Caki2 (cell line): Measurements from ENCODE around the gene DUSP1. TPM values are rescaled to one million over a fixed set of nuclear protein-coding genes. Genes with fewer than 3 reads are reported as not detected.

Experiments
- DNase-seq: peaks from one replicate; pipeline ENCODE4 v3.0.0-alpha.2; 2015; ENCODE audit warnings: low read depth
- in situ Hi-C: cut with HindIII; loops from 2 replicates; pipeline ENCODE4 v1.10.0; 2016; ENCODE audit warnings: low sequenced_read_pairs, low pct_unique_long_range_greater_than_20kb, mixed read lengths
- total RNA-seq: library from RNA; depleted of rRNA; stranded (reverse); fragments of >200 nt; shearing (Covaris generic); gene quantifications from 2 replicates; pipeline ENCODE4 v1.2.3, GENCODE V29; 2014; ENCODE audit warnings: low replicate concordance

DUSP1 gene
- total RNA-seq, 1 experiment from 2014 or later, result 159 TPM

DNA sequence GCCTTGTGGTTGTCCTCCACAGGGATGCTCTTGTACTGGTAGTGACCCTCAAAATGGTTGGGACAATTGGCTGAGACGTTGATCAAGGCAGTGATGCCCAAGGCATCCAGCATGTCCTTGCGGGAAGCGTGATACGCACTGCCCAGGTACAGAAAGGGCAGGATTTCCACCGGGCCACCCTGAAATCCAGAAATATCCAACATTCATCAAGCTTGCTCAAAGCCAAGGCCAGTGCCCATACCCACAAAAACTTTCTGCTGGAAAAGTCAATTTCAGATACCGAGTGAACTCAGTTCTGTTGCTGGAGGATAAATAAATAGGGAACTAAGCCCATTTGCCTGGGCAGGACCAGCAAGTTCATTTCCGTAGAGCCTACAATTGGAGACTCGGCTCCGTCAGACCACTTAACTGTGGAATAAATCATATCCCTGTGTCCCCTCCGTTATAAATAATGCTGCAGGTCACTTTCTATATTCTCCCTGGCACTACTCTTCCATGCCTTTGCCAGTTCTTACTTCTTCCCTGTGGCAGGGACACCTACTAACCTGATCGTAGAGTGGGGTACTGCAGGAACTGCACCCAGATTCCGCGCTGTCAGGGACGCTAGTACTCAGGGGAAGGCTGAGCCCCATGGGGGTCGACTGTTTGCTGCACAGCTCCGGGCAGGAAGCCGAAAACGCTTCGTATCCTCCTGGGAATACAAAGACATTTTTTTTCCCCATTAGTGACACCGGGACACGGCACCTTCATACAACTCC lies 1.2 kb downstream of the DUSP1 start:
- peak; percentile 54 for DNase-seq

GRCh38 chr5:172769342-172769615 lies 1.7 kb downstream of the DUSP1 start:
- no peak for DNase-seq
- in situ Hi-C loops, result no loop called here

More for the DNA sequence above, 1.2 kb downstream of the DUSP1 start:
- in situ Hi-C loops, result no loop called here

DNA sequence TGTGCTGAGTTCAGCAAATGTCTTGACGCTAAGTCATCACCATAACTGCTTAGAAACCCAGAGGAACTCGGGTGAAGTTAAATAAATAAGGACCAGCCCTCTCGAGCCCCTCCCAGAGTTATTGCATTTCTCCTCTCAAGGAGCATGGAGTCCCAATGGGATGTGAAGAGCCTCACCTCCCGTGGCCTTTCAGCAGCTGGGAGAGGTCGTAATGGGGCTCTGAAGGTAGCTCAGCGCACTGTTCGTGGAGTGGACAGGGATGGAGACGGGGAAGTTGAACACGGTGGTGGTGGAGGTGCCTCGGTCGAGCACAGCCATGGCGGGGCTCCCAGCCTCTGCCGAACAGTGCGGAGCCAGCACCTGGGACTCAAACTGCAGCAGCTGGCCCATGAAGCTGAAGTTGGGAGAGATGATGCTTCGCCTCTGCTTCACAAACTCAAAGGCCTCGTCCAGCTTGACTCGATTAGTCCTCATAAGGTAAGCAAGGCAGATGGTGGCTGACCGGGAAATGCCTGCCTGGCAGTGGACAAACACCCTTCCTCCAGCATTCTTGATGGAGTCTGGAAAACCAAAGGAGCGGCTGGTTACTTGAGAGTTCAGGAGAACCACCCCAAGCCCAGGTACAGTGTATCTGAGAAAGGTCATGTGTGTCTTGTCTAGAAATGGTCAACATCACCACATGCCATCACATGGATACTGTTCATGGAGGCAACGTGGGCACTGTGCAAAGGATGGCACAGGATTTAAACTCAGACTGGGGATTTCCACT lies 2.2 kb downstream of the DUSP1 start:
- in situ Hi-C loops, result no loop called here
- DNase-seq, result peak; percentile 67

DNA sequence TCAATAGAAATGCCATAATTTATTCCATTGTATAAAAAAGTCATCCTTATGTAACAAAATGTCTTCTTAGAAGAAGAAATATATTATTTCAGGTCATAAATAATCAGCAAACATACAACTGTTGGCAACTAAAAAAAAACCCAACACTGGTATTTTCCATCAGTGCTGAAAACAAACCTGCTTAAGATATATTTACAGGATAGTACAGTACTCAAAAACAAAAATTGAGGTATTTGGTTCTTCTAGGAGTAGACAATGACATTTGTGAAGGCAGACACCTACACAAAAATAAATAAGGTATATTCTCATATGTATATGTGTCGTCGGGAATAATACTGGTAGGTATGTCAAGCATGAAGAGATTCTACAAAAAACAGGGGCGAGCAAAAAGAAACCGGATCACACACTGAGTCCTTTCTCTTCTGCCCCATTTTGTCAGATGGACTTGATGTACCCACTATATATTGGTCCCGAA lies 2.9 kb downstream of the DUSP1 start:
- in situ Hi-C loops, result no loop called here
- DNase-seq, result no peak

- peak; percentile 84 for DNase-seq
- in situ Hi-C loops, result no loop called here
Observed at GRCh38 chr5:172766287-172767108, 4.5 kb downstream of the DUSP1 start.

GRCh38 chr5:172765766-172766286 lies 5.2 kb downstream of the DUSP1 start:
- DNase-seq, result no peak
- in situ Hi-C loops, result no loop called here

- DNase-seq, result peak; percentile 100
- in situ Hi-C loops, result no loop called here
Observed at GRCh38 chr5:172764861-172765765, 5.9 kb downstream of the DUSP1 start.

DNA sequence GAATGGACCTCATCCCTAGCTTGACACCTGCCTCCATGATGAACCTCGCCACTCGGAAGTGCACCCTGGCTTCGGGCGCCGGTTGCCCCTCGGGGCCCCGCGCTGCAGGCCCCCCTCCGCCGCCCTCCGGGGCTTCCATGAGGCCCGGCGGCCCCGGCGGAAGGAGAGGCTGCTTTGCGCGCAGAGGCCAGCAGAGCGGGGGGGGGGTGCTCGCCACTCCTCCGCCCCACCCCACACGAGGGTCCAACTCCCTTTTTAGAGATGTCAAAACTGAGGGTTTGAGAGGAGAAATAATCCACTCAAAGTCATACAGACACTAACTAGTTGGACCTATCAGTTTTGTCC lies 7.9 kb downstream of the DUSP1 start:
- in situ Hi-C loops, result no loop called here
- DNase-seq, result no peak

- DNase-seq, result no peak
Observed at GRCh38 chr5:172762214-172763119, 8.5 kb downstream of the DUSP1 start.

GRCh38 chr5:172760959-172761358 lies 10.0 kb downstream of the DUSP1 start:
- in situ Hi-C loops, result no loop called here
- DNase-seq, result no peak

More at GRCh38 chr5:172762214-172763119, 8.5 kb downstream of the DUSP1 start:
- in situ Hi-C loops, result no loop called here

DNA sequence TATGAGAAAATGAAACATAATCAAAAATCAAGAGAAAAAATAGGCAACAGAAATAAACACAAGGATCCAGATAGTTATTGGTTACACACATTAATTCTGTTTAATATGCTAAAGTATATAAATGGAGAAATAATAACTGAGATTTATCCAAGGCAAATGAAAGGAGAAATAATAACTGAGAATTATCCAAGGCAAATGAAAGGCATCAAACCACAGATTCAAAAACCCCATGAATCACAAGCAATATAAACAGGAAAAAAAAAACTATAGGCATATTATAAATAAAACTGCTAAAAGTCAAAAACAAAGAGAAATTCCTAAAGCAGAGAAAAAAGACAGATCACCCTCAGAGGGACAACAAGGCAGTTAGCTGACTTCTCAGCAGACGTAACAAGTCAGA lies 10.9 kb downstream of the DUSP1 start:
- in situ Hi-C loops, result no loop called here

GRCh38 chr5:172758834-172759149 lies 12.2 kb downstream of the DUSP1 start:
- no peak for DNase-seq
- in situ Hi-C loops, result no loop called here

More for the DNA sequence above, 10.9 kb downstream of the DUSP1 start:
- DNase-seq, result no peak

GRCh38 chr5:172758077-172758833 lies 12.7 kb downstream of the DUSP1 start:
- in situ Hi-C loops, result no loop called here
- peak; percentile 94 for DNase-seq

DNA sequence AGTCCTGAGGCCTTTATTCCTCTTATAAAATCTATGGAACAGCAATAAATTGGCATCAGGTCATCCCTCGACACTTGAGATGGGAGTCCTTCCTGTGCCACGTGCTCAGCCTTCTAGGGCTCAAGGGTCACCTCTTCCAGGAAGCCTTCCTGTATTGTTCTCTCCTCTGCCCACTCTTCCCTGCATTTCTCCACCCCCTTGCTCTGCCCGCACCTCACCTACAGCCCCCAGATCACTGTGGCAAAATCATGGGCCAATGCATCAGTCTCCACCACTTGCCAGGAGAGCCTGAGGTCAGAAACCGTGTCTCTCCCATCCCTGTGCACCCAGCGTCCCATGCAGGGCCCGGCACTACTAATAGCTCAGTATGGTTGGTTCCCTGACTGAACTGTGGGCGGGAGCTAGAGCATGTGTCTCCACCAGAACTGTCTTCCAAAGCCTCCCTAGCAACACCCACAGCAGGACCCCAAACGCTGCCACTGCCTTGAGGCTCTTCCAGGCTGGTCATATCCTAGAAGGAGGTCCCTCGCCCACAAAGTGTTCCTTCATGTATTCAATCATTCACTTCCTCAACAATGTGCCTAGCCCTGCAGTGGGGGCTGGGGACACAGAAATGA lies 13.5 kb downstream of the DUSP1 start:
- DNase-seq, result no peak
- in situ Hi-C loops, result no loop called here

DNA sequence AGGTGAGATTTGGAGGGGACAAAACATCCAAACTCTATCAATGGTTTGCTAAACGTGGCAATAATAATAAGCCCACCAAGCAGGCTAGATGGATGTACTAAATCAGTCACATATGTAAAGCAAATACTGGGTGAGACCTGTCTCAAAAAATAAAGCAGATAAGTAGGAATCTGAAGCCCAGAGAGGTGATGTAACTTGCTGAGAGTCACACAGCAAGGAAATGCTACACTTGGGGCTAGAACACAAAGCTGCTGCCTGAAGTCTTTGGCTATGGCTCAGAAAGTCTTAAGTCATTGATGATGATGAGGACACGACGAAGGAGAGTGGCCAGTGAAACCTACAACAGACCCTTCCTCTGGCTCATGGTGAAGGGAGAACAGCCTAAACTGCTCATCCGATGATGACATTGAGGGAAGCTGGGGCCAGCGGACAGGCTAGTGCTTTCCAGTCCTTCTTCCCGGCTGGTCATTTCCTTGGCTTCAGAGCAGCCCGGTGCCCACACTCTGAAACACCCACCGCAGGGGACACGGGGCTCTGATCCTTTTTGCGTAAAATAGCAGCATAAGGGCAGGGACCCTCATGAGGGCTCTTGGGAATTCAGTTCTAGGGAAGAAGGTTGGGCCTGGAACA lies 14.1 kb downstream of the DUSP1 start:
- no peak for DNase-seq
- in situ Hi-C loops, result no loop called here
